Natural killer cell (primary cell): ENCODE data around the gene ZBTB17. TPM values are rescaled to one million over a fixed set of nuclear protein-coding genes. Genes with fewer than 3 reads are reported as not detected.

Experiments used
- ATAC-seq, 3 donors: fragments of 150-1000 bp in 2 of 3; fragments of 200-7000 bp in 1 of 3; cut with Tn5 transposase; 1 replicate in 1 of 3; 2 replicates in 2 of 3; pipeline ENCODE4 v1.10.0; 2021; ENCODE audit warnings: mild to moderate bottlenecking in 2 of 3, moderate library complexity in 2 of 3
- DNase-seq, 2 donors: peaks; one replicate each; pipeline versions ENCODE4 v3.0.0 to v3.0.0-alpha.2; 2013 to 2021; ENCODE audit warnings: mixed read lengths in 1 of 2
- H3K27ac ChIP-seq: one replicate; pipeline ENCODE4 v1.5.1; 2013; ENCODE audit warnings: mild to moderate bottlenecking, low read length
- H3K27me3 ChIP-seq: one replicate; pipeline ENCODE4 v1.6.1; 2013; ENCODE audit warnings: low read length; ENCODE audit not compliant: control insufficient read depth, insufficient read depth
- H3K36me3 ChIP-seq: one replicate; pipeline ENCODE4 v1.6.1; 2013; ENCODE audit warnings: low read length; ENCODE audit not compliant: control insufficient read depth, insufficient read depth
- H3K4me1 ChIP-seq: one replicate; pipeline ENCODE4 v1.6.1; 2013; ENCODE audit warnings: low read length; ENCODE audit not compliant: control insufficient read depth, insufficient read depth
- H3K4me3 ChIP-seq: one replicate; pipeline ENCODE4 v1.5.1; 2013; ENCODE audit warnings: low read length
- H3K9me3 ChIP-seq: one replicate; pipeline ENCODE4 v1.6.1; 2013; ENCODE audit warnings: low read length; ENCODE audit not compliant: control insufficient read depth, insufficient read depth
- H3K27ac Mint-ChIP-seq, 2 donors: one replicate each; pipeline ENCODE4 v1.8.0; 2022; ENCODE audit warnings: mild to moderate bottlenecking in 2 of 2, mixed read lengths in 2 of 2, moderate library complexity in 1 of 2
- H3K27me3 Mint-ChIP-seq, 2 donors: one replicate each; pipeline ENCODE4 v1.8.0; 2022; ENCODE audit warnings: low read depth in 2 of 2, mixed read lengths in 2 of 2
- H3K36me3 Mint-ChIP-seq: one replicate; pipeline ENCODE4 v1.8.0; 2022; ENCODE audit warnings: mixed read lengths
- H3K4me1 Mint-ChIP-seq, 2 donors: one replicate each; pipeline ENCODE4 v1.8.0; 2022; ENCODE audit warnings: mixed read lengths in 2 of 2
- H3K4me3 Mint-ChIP-seq: one replicate; pipeline ENCODE4 v1.8.0; 2022; ENCODE audit warnings: mild to moderate bottlenecking, moderate library complexity, mixed read lengths
- H3K9me3 Mint-ChIP-seq, 2 donors: one replicate each; pipeline ENCODE4 v1.8.0; 2022; ENCODE audit warnings: mixed read lengths in 2 of 2
- CTCF ChIP-seq: fragments of 200-600 bp; IDR thresholded peaks from one replicate; pipeline ENCODE4 v1.8.0; 2022; ENCODE audit warnings: antibody characterized with exemption
- WGBS: methylation state at CpG from one replicate; pipeline ENCODE4 v1.1.7; 2013; ENCODE audit warnings: missing lambda C conversion rate; ENCODE audit not compliant: insufficient coverage; 5-methylcytosine and 5-hydroxymethylcytosine counted together
- intact Hi-C: fragments of 100-400 bp; cut with micrococcal nuclease; formaldehyde crosslinking; loops from one replicate; pipeline ENCODE4 v1.14.2; 2022
- total RNA-seq, 4 donors: library from RNA; stranded (reverse); fragments of 120-200 nt in 1 of 4; gene quantifications; one replicate each; pipeline versions ENCODE4 v1.2.3 to v1.2.4, GENCODE V29; 2013 to 2022

Gene ZBTB17
- total RNA-seq, 3 donors from 2014 or later (not counting 1 experiment from before 2014, with no cell fraction given): 86.0 to 100 (median 86.9) TPM

GRCh38 chr1:16018749-16019643 lies 43.1 kb upstream of the ZBTB17 start:
- no peaks in the 10 kb centered on the region for H3K9me3 ChIP-seq
- H3K4me3 ChIP-seq: no peak overlapping the region
- no peaks in the 10 kb centered on the region for H3K27me3 ChIP-seq
- TF ChIP-seq CTCF: no peak
- H3K27ac ChIP-seq: no peak overlapping the region
- Mint-ChIP-seq H3K4me1 (no peaks in the 10 kb centered on the region), H3K27me3 (no peaks in the 10 kb centered on the region), H3K9me3 (no peaks in the 10 kb centered on the region), H3K36me3 (no peaks in the 10 kb centered on the region), H3K27ac (no peak overlapping the region), H3K4me3 (no peak overlapping the region)
- DNase-seq (no peak), ATAC-seq (no peak)
- WGBS: 90% methylated on average over 23 of the region's 23 CpGs
- intact Hi-C loops: no loop called here
- H3K4me1 ChIP-seq: no peaks in the 10 kb centered on the region
- no peaks in the 10 kb centered on the region for H3K36me3 ChIP-seq

GRCh38 chr1:16018308-16018707 lies 42.4 kb upstream of the ZBTB17 start:
- 83% methylated on average over 4 of the region's 4 CpGs for WGBS
- intact Hi-C loops: no loop called here
- H3K36me3 ChIP-seq: no peaks in the 10 kb centered on the region
- no peak overlapping the region for H3K4me3 Mint-ChIP-seq
- H3K4me1 ChIP-seq: peaks cover 2% of the 10 kb centered on the region
- no peaks in the 10 kb centered on the region for H3K9me3 ChIP-seq
- H3K9me3 Mint-ChIP-seq: no peaks in the 10 kb centered on the region
- no peak overlapping the region for H3K27ac Mint-ChIP-seq
- H3K36me3 Mint-ChIP-seq: no peaks in the 10 kb centered on the region
- peaks cover 0 to 4% of the 10 kb centered on the region in 2 donors for H3K4me1 Mint-ChIP-seq
- H3K27me3 ChIP-seq: no peaks in the 10 kb centered on the region
- H3K4me3 ChIP-seq: no peak overlapping the region
- H3K27me3 Mint-ChIP-seq: no peaks in the 10 kb centered on the region
- no peak for TF ChIP-seq CTCF
- ATAC-seq: no peak
- no peak overlapping the region for H3K27ac ChIP-seq
- DNase-seq: no peak

GRCh38 chr1:16017461-16018303 lies 41.8 kb upstream of the ZBTB17 start, which contains the start of gene HSPB7:
TSS of gene HSPB7 (minus strand) at chr1:16018043. CDS start at chr1:16017963, 80 bp downstream.
- DNase-seq: no peak
- H3K4me1 ChIP-seq: peaks cover 7% of the 10 kb centered on the region
- intact Hi-C loops: no loop called here
- WGBS: 80% methylated on average over 37 of the region's 37 CpGs
- no peaks in the 10 kb centered on the region for H3K36me3 Mint-ChIP-seq
- H3K27me3 ChIP-seq: no peaks in the 10 kb centered on the region
- H3K9me3 Mint-ChIP-seq: no peaks in the 10 kb centered on the region
- no peaks in the 10 kb centered on the region for H3K9me3 ChIP-seq
- no peak within 1 kb of the TSS for H3K27ac Mint-ChIP-seq
- no peak for TF ChIP-seq CTCF
- ATAC-seq: no peak
- H3K27ac ChIP-seq: no peak within 1 kb of the TSS
- no peaks in the 10 kb centered on the region for H3K27me3 Mint-ChIP-seq
- no peak within 1 kb of the TSS for H3K4me3 Mint-ChIP-seq
- no peaks in the 10 kb centered on the region for H3K36me3 ChIP-seq
- H3K4me3 ChIP-seq: no peak within 1 kb of the TSS
- peaks cover 0 to 4% of the 10 kb centered on the region in 2 donors for H3K4me1 Mint-ChIP-seq
